DLD1 (cell line): ENCODE measurements around the gene RAB5B.
"Not testable (repeated sequence)": the region's sequence is repeated elsewhere in the genome, so short reads cannot be mapped to it uniquely, and the experiment has no call there.

Experiments
- in situ Hi-C: cut with HindIII; loops from 2 replicates; pipeline ENCODE4 v1.10.0; 2017; ENCODE audit warnings: low sequenced_read_pairs

Gene RAB5B

DNA sequence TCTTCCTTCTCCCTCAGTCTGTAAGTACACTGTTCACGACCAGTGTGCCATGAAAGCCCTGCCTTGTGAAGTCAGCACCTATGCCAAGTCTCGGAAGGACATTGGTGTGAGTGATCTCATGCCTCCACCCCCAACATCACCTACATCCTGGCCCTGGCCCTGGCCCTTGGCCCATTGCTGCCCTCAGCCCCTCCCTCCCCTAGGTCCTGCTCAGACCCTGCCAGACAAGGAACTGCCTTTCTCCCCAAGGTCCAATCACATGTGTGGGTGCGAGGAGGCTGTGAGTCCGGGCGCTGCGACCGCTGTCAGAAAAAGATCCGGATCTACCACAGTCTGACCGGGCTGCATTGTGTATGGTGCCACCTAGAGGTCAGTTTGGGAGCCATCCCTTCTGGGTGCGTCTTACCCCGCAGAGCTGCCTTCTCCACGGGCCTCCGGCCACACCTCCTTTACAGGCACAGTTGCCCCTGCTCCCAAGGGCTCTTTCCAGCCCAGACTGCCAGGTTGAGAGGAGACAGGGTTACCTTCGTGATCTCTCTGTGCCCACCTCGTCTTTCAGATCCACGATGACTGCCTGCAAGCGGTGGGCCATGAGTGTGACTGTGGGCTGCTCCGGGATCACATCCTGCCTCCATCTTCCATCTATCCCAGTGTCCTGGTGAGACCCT, 33.7 kb upstream of the RAB5B start:
- in situ Hi-C loops, result no loop called here

DNA sequence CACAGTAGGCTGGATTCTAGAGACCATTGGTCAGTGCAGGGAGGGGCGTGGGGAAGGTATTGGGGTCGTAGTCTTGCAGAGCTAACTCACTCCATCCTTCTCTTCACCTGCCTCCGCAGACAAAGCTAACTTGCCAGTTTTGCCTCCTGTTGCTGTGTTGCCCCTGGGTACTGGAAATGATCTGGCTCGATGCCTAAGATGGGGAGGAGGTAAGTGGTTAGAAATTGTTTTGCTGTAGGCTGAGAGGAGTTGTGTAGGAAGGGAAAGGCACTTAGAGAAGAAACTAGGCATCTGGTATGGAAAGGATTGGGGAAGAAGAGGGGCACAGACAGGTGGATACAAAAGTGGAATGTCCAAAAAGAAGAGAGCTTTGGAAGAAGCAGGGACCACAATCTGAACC, 31.8 kb upstream of the RAB5B start:
- in situ Hi-C loops, result no loop called here

DNA sequence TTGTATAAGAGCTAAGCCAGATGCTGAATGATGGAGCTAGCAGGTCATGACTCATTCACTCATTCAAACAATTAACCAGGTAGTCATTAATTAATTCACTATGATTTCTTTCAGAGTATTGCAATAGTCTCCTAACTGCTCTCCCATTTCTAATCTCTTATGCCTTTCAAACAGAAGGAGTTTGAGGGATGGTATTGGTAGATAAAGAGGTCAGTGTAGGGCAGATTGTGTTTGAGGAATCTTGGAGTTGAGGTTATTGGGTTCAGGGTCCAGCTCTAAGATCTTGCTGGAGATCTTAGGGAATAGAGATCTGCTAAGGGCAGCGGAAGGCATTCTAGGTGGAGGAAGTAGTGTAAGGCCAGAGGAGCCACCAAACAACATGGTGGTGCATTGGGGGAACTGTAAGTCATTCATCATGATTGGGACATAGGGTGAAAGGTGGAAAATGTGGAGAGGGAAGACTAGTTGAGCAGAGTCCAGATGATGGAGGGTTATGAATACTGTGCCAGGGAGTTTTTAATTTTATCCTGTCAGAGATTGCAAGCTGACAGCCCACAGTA, 31.2 kb upstream of the RAB5B start:
- in situ Hi-C loops, result no loop called here

DNA sequence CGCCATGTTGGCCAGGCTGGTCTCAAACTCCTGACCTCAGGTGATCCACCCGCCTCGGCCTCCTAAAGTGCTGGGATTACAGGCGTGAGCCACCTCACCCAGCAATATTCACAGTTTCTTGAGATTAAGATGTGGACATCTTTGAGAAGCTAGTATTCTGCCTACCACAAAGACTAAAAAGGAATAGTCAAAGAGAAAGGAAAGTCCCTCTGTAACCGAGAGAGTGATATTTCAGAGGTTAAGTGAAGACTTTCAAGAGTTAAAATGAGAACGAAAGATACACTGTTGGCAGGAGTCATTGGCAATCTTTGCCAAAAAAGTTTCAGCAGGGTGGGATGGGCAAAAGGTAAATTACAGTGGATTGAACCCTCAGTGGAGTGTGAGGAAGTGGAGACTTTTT, 27.3 kb upstream of the RAB5B start:
- in situ Hi-C loops, result no loop called here

DNA sequence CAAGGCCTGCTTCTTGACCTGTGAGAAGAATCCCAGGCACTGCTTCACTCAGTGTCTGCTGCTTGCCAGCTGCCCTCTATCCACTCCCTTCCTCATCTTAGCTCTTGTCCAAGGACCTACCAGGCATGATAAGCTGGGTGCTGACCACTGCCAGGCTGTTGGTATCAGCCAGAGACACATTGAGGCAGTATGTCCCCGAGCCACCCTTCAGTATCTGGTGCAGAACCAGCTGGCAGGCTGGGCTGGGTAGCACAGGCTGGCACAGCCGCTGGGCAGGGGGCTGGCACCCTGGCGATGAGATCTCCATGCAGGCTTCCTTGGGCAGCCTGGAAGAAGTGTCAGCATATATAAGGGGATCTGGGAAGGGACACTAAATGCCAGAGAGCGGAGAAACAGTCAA, 18.5 kb upstream of the RAB5B start:
- in situ Hi-C loops, result no loop called here

DNA sequence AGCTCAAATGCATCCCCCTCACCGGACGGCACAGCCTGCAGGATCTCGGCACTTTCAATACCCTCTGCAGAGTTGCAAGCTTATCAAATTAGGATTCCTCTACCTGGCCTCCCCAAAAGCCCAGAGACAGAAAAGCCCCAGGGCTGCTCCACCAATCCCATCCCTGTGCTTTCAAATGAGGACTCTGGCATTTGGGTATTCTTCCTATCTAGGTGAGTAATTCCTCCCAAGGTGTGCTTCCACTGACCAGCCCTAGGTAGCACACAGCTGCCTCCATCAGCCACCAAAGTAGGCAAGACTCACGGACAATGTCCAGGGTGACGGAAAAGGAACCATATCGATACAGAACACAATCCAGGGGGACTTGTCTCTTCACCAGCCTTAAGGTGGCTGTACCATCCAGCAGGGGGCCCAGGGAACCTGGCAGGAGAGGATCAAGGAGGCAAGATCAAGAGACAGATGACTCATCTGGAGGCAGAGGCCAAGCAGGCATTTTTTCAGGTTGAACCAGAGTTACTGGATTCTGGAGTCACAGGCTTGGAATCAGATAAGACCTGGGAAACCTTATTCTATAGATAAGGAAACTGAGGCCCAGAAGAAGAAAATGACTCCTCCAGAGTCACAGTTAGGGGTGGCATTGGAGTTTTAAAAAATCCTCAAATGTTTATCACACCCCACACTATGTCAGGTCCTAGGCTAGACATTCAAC, 17.9 kb upstream of the RAB5B start:
- in situ Hi-C loops, result no loop called here

DNA sequence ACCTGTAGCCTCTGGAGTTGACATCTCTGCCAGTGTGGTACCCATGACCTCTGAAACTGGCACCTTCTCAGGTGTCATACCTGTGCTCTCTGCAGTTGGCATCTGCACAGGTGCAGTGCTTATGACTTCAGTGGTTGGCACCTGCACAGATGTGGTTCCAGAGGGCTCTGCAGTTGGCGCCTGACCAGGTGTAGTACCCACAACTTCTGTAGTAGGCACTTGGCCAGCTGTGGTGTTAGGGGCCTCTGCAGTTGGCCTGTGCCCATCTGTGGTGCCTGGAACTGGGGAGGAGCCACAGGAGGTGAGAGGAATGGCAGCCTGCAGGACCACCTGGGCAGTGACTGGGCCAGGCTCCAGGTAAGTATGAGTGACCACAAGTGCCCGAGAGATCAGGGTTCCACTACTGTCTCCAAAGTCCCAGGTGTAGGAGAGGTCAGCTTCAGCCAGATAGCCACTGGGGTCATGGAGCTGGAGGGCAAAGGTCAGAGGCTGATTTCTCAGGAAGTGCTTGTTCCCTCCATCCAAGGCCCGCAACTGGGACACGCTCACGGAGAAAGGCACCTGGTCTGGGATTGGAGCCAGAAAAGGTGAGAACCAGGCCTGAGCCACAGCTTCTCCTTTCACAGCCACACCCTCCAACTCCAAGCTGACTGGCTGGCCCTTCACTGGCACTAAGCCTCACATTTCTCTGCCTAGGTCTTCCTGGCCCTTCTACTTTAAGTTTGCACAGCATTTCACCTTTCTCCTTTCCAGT, 16.6 kb upstream of the RAB5B start:
- in situ Hi-C loops, result no loop called here

DNA sequence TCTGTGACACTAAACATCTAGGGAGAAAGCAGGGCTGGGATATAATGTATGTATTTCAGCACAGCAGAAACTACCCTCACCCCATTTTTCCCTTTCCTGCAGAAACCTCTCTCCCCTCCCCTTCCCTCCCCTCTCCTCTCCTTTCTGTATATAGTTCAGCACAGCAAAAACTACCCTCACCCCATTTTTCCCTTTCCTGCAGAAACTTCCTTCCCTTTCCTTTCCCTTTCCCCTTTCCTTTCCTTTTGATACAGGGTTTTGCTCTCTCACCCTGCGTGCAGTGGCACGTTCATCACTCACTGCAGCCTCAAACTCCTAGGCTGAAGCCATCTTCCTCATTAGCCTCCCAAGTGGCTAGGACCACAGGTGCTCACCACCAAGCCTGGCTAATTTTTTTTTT, 10.1 kb upstream of the RAB5B start:
- in situ Hi-C loops, result no loop called here

DNA sequence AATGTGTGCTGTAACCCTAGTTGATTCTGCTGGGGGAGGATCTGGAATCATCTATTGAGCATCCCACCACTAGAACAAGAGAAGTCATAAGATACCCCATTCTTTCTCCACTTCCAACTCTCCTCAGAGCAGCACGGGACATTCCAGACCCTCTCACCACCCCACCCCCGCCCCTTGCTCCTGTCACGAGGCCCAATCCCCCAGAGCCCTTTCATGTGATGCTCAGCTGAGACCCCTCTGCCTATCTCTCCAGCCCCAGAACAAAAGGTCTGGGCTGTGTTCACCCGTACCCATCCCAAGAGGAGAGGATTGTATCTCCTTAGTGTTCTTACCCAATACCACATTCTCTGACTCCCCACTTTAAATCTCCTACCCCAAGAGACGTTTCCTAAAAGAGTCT, 8.6 kb upstream of the RAB5B start:
- in situ Hi-C loops, result no loop called here

DNA sequence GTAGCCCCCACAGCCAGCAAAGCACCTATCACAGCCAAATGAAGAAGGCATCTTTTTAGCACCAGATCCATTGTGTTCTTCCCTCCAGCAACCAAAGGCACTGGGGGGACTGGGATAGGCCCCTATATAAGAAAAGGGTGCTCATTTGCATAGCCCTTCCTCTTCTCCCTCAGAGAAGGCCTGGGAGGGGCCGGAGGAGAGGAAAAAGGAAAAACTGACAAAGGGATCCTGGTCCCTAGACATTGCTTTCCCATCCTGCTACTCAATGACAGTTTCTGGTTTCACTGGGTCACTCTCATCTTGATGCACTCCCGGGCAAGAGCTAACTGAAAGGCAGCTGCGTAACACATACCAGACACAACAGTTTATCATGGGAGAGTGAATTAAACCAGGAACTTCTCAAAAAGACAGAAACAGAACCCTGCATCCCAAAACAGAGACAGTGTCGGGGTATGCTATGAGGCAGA, 7.9 kb upstream of the RAB5B start, which contains the start of gene PMEL:
TSS of gene PMEL (minus strand) at position 102 of the 467 bp plus-strand sequence. CDS start at position 71, 31 bp downstream.
- in situ Hi-C loops, result no loop called here

DNA sequence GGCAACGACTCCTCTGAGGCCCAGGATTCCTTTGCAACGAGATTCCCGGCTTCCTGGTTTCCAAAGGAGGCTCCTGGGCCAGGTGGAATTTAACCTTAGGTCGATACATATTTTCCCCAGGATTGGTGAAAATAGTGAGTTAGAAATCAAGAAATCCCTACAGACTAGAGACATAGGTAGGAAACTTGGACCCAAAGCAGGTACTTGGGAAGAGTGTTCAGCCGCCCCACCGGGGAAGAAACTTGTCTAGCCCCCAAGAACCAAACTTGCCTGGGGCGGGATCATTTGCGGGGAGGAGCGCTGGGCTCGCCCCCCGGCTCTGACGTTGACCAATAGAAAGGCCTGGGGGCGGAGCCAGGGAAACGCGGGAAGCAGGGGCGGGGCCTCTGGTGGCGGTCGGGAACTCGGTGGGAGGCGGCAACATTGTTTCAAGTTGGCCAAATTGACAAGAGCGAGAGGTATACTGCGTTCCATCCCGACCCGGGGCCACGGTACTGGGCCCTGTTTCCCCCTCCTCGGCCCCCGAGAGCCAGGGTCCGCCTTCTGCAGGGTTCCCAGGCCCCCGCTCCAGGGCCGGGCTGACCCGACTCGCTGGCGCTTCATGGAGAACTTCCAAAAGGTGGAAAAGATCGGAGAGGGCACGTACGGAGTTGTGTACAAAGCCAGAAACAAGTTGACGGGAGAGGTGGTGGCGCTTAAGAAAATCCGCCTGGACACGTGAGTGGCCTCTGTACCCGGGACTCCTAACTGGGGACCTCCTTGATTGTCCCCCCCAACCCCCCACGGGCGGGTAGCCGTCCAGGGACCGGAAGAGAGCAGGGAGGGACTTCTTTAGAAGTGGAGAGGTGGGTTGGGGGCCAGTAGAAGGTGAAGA, 7.2 kb upstream of the RAB5B start, which contains the start of gene CDK2:
TSS of gene CDK2 (plus strand) at position 423 of the 874 bp plus-strand sequence. CDS start at position 602, 179 bp downstream.
- in situ Hi-C loops, result no loop called here

DNA sequence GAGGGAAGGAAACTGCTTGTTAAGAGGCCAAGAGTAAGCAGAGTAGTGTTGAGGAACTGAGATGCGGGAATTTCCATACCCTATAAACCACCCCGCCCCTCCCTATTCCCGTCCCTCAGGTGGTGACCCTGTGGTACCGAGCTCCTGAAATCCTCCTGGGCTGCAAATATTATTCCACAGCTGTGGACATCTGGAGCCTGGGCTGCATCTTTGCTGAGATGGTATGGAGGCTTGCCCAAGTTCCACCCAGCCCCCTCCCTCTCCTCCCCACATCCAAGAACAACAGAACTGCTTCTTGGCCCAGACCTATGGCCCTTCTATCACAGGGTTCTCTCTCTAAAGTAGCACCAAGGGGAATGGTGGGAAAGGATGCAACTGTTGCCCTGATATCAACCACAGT, 4.5 kb upstream of the RAB5B start:
- in situ Hi-C loops, result no loop called here

DNA sequence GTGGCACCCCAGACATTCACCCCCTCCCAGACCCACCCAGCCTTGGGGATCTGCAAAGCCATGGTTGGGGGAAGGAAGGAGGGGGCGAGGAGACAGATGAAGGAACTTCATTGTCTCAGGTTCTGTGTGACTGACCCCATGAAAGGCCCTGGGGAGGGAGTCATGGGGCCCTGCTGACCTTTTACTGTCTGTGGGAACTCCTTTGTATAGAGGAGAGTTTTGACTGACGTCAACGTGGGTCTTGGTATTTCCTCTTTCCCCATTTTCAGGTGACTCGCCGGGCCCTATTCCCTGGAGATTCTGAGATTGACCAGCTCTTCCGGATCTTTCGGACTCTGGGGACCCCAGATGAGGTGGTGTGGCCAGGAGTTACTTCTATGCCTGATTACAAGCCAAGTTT, 3.1 kb upstream of the RAB5B start:
- in situ Hi-C loops, result no loop called here

DNA sequence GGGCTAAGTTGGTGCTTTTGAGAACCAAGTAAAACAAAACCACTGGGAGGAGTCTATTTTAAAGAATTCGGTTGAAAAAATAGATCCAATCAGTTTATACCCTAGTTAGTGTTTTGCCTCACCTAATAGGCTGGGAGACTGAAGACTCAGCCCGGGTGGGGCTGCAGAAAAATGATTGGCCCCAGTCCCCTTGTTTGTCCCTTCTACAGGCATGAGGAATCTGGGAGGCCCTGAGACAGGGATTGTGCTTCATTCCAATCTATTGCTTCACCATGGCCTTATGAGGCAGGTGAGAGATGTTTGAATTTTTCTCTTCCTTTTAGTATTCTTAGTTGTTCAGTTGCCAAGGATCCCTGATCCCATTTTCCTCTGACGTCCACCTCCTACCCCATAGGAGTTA, 1.8 kb upstream of the RAB5B start:
- in situ Hi-C loops, result no loop called here

DNA sequence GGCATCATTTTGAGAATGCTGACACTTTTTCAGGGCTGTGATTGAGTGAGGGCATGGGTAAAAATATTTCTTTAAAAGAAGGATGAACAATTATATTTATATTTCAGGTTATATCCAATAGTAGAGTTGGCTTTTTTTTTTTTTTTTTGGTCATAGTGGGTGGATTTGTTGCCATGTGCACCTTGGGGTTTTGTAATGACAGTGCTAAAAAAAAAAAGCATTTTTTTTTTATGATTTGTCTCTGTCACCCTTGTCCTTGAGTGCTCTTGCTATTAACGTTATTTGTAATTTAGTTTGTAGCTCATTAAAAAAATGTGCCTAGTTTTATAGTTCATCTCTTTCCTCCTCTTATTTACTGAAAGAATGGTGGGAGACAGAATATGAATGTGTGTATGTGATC, 1.4 kb upstream of the RAB5B start:
- in situ Hi-C loops, result no loop called here

DNA sequence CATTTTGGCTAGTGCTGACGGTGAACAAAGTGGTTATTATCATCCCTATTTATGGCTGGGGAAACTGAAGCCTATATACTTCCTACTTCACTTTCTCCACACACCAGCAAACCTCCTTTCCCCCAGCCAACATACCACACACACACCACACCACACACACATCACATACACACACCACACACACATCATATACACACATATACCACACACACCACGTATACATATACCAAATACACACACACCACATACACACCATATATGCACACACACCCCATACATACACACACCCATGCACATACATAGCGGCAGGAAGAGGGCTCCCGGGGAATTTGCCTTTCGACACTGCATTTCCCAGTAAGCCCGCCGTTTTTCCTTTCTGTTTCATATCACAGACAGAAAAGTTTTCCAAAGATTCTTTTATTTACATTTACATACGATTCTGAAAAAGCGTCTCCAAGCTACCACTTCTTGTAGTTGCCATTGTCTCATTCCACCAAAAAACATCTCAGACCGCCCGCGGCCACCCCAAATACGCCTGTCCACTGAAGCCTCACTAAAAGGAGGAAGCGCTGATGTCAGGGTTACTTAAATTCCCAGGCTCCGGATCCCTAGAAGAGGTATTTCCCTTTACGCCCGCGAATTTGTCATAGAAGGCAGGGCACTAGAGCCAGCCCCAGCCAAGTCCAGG, 823 bp upstream of the RAB5B start:
- in situ Hi-C loops, result no loop called here

DNA sequence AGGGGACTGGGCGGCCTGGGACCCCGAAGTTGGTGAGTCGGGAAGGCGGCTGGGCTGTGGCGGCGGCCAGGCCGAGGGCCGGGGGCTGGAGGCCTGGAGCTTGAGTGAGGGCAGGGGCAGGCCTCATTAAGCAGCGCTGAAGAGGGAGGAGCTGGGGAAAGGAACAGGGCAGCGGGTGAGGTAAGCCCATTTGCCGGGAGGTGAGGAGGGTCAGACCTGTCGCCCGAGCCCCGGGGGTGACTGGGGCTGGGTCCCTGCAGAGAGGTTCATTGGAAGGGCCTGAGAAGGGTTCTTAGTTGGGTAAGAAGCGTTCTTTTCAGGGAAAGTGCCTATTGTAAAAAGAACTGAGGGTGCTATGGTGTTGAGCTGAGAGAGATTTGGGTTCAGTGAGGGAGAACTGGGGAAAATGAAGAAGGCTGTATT, 441 bp downstream of the RAB5B start:
- in situ Hi-C loops, result no loop called here

DNA sequence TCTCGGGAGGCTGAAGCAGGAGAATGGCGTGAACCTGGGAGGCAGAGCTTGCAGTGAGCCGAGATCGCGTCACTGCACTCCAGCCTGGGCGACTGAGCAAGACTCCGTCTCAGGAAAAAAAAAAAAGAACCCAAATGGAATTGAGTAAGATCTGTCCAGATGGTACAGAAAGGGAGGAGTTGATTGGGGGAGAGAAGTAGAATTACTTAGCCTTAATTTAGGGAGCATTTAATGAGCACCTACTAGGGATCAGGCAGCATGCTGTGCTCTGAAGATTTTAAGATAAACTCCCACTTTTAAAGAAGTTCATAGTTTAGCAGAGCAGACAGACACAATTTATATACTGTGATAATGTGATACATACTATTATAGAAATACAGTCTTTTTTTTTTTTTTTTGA, 4.5 kb downstream of the RAB5B start:
- in situ Hi-C loops, result no loop called here

DNA sequence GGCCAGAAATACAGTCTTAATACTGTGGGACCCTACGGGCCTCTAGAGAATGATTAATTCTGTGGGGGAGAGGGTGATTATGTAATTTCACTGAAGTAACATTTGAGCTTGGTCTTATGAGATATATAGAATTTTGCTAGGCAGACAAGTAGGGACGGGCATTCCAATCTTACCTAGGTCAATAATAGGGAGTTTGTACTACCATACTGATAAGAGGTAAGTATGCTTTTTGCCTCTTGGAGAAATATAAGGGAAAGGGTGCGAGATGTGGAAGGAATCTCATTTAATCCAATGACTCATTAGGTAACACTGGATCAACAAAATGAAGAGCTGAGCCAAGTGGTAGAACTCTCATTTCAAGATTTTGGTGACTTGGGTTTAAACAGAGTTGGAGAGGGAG, 5.2 kb downstream of the RAB5B start:
- in situ Hi-C loops, result no loop called here

DNA sequence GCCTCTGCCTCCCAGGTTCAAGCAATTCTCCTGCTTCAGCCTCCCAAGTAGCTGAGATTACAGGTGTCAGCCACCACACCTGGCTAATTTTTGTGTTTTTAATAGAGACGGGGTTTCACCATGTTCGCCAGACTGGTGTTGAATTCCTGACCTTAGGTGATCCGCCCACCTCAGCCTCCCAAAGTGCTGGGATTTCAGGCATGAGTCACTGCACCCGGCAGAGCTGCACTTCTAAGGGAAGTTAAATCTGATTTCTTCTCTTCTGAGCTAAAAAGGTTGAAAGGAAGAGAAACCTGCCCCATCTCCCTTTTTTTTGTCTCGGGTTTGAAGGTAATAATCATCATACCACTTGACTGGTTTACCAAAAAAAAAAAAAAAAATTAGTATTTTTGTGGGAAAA, 8.0 kb downstream of the RAB5B start:
- in situ Hi-C loops, result not testable (repeated sequence)
